Hematopoietic multipotent progenitor cell treated with erythropoietin and hydrocortisone succinate and interleukin-3 and kit ligand, for 4 days (in vitro differentiated cells): ENCODE data around the gene YKT6.

ENCODE experiments used
- DNase-seq: peaks from one replicate; pipeline ENCODE4 v3.0.0-alpha.2; 2015

Gene YKT6

GRCh38 chr7:44261240-44261639 lies 60.5 kb downstream of the YKT6 start:
- DNase-seq, result no peak

GRCh38 chr7:44262031-44262430 lies 61.3 kb downstream of the YKT6 start:
- no peak for DNase-seq

GRCh38 chr7:44263326-44264082 lies 62.7 kb downstream of the YKT6 start:
- DNase-seq, result no peak
